Naive thymus-derived CD4-positive, alpha-beta T cell (primary cell): ENCODE measurements around the gene NXNL2. TPM values are rescaled to one million over a fixed set of nuclear protein-coding genes. Genes with fewer than 3 reads are reported as not detected.
A peak's percentile ranks its signal among the peaks of the same experiment; 100 is the strongest.

Experiments used
- ATAC-seq: fragments of 150-1000 bp; cut with Tn5 transposase; 2 replicates; pipeline ENCODE4 v1.10.0; 2021; ENCODE audit warnings: mild to moderate bottlenecking, moderate library complexity
- CTCF ChIA-PET: fragments of 350-600 bp; sonication (Branson Sonifier 250); formaldehyde crosslinking; loops from one replicate; lab custom pipeline; 2021; ENCODE audit warnings: antibody characterized with exemption; lab: Charles Lee
- POLR2A ChIA-PET: fragments of 350-600 bp; sonication (Branson Sonifier 250); formaldehyde crosslinking; loops from one replicate; lab custom pipeline; 2021; ENCODE audit warnings: antibody characterized with exemption, inconsistent platforms; lab: Charles Lee
- DNase-seq, 9 donors: peaks; one replicate each; pipeline versions ENCODE4 v3.0.0 to v3.0.0-alpha.2; 2020 to 2022; ENCODE audit warnings: mixed read lengths in 1 of 9
- H3K27ac ChIP-seq: one replicate; pipeline ENCODE4 v1.7.0; 2013; ENCODE audit warnings: mild to moderate bottlenecking, low read depth, low read length, moderate library complexity
- H3K27me3 ChIP-seq, 2 donors: one replicate each; pipeline ENCODE4 v1.7.0; 2013; ENCODE audit warnings: low read length in 2 of 2, mild to moderate bottlenecking in 2 of 2, moderate library complexity in 2 of 2; ENCODE audit not compliant: control insufficient read depth in 2 of 2, insufficient read depth in 2 of 2
- H3K36me3 ChIP-seq, 3 experiments: 1 replicate in 2 of 3; 2 replicates in 1 of 3; pipeline ENCODE4 v1.7.0; 2013; ENCODE audit warnings: low read length in 3 of 3, mild to moderate bottlenecking in 3 of 3, moderate library complexity in 1 of 3; ENCODE audit not compliant: insufficient read depth in 3 of 3, control insufficient read depth in 2 of 3
- H3K4me1 ChIP-seq, 2 donors: one replicate each; pipeline ENCODE4 v1.7.0; 2013; ENCODE audit warnings: low read length in 2 of 2, mild to moderate bottlenecking in 2 of 2, moderate library complexity in 1 of 2; ENCODE audit not compliant: control insufficient read depth in 2 of 2, insufficient read depth in 2 of 2
- H3K4me3 ChIP-seq: 2 replicates; pipeline ENCODE4 v1.7.0; 2013; ENCODE audit warnings: mild to moderate bottlenecking, low read length
- H3K9me3 ChIP-seq, 3 experiments: 1 replicate in 2 of 3; 2 replicates in 1 of 3; pipeline ENCODE4 v1.7.0; 2013; ENCODE audit warnings: low read length in 3 of 3; ENCODE audit not compliant: control insufficient read depth in 2 of 3
- H3K27ac Mint-ChIP-seq, 9 donors: one replicate each; pipeline ENCODE4 v1.8.0; 2020 to 2022; ENCODE audit warnings: mixed read lengths in 9 of 9, mild to moderate bottlenecking in 8 of 9, moderate library complexity in 5 of 9, inconsistent platforms in 2 of 9
- H3K27me3 Mint-ChIP-seq, 5 donors: one replicate each; pipeline ENCODE4 v1.8.0; 2021 to 2022; ENCODE audit warnings: mixed read lengths in 5 of 5, mild to moderate bottlenecking in 1 of 5
- H3K36me3 Mint-ChIP-seq, 5 donors: one replicate each; pipeline ENCODE4 v1.8.0; 2020 to 2022; ENCODE audit warnings: mixed read lengths in 5 of 5, mild to moderate bottlenecking in 3 of 5, inconsistent platforms in 1 of 5
- H3K4me1 Mint-ChIP-seq, 7 donors: one replicate each; pipeline ENCODE4 v1.8.0; 2020 to 2022; ENCODE audit warnings: mixed read lengths in 7 of 7, mild to moderate bottlenecking in 3 of 7, inconsistent platforms in 1 of 7
- H3K4me3 Mint-ChIP-seq, 10 donors: one replicate each; pipeline ENCODE4 v1.8.0; 2020 to 2022; ENCODE audit warnings: mild to moderate bottlenecking in 10 of 10, mixed read lengths in 10 of 10, moderate library complexity in 6 of 10, inconsistent platforms in 2 of 10
- H3K9me3 Mint-ChIP-seq, 11 donors: one replicate each; pipeline ENCODE4 v1.8.0; 2020 to 2022; ENCODE audit warnings: mixed read lengths in 11 of 11, mild to moderate bottlenecking in 4 of 11, inconsistent platforms in 1 of 11, moderate library complexity in 1 of 11
- intact Hi-C, 2 donors: fragments of 100-400 bp; cut with micrococcal nuclease; formaldehyde crosslinking; loops; one replicate each; pipeline ENCODE4 v1.15.1; 2023
- polyA plus RNA-seq, 2 donors: library from polyadenylated mRNA; unstranded; fragments of 300-500 nt; fragmentation: Illumina TruSeq; gene quantifications; one replicate each; pipeline ENCODE4 v1.2.3, GENCODE V29; 2021
- total RNA-seq, 6 experiments: library from RNA in 5 of 6; stranded (reverse) in 5 of 6; gene quantifications; 1 replicate in 5 of 6; 2 replicates in 1 of 6; pipeline ENCODE4 v1.2.3 and lab custom pipeline; 2021 to 2026

The NXNL2 gene
- total and polyA plus RNA-seq, 7 experiments from 2014 or later: not detected

- intact Hi-C loops: no loop called here
- POLR2A ChIA-PET: no interaction called here
- H3K27ac ChIP-seq: no peak overlapping the region
- no peaks in the 10 kb centered on the region for H3K36me3 ChIP-seq
- H3K27me3 ChIP-seq: no peaks in the 10 kb centered on the region
- H3K4me1 Mint-ChIP-seq: peaks cover 0 to 2% (median 0%) of the 10 kb centered on the region in 7 donors
- CTCF ChIA-PET: no interaction called here
- no peaks in the 10 kb centered on the region for H3K36me3 Mint-ChIP-seq
- ATAC-seq (no peak), DNase-seq (no peak)
- peaks cover 0 to 4% (median 0%) of the 10 kb centered on the region in 11 donors for H3K9me3 Mint-ChIP-seq
- H3K4me1 ChIP-seq: no peaks in the 10 kb centered on the region
- no peak overlapping the region for H3K4me3 Mint-ChIP-seq
- H3K4me3 ChIP-seq: no peak overlapping the region
- peaks cover 0 to 13% (median under 1%) of the 10 kb centered on the region in 5 donors for H3K27me3 Mint-ChIP-seq
- no peaks in the 10 kb centered on the region for H3K9me3 ChIP-seq
- no peak overlapping the region for H3K27ac Mint-ChIP-seq
Observed at GRCh38 chr9:88521308-88521707, 13.7 kb upstream of the NXNL2 start.

DNA sequence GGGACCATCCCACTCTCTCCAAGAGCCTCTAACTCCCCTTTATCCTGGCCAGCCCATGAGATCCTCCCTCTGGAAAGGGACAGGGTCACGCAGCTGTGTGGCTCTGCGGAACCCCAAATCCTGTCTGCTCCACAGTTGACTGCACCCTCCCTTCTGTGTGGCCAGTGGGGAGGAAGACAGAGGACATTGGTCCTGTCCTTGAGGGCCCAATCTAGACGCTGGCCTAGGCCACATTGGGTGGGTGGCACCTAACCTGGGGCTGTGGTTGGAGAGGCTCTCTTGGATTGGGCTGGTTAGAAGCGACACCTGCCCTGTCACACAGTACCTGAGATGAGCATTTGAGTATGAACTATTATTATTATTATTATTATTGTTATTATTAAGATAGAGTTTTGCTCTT is 12.6 kb upstream of the NXNL2 start:
- no peak overlapping the region for H3K4me3 Mint-ChIP-seq
- Histone ChIP-seq H3K36me3 (no peaks in the 10 kb centered on the region), H3K27me3 (no peaks in the 10 kb centered on the region), H3K27ac (no peak overlapping the region), H3K4me1 (no peaks in the 10 kb centered on the region), H3K4me3 (no peak overlapping the region), H3K9me3 (no peaks in the 10 kb centered on the region)
- H3K9me3 Mint-ChIP-seq: peaks cover 0 to 2% (median 0%) of the 10 kb centered on the region in 11 donors
- intact Hi-C loops: no loop called here
- peaks cover 0 to 13% (median 4%) of the 10 kb centered on the region in 5 donors for H3K27me3 Mint-ChIP-seq
- DNase-seq (no peak), ATAC-seq (no peak)
- CTCF ChIA-PET: no interaction called here
- no peaks in the 10 kb centered on the region for H3K36me3 Mint-ChIP-seq
- H3K4me1 Mint-ChIP-seq: peaks cover 0 to 2% (median 0%) of the 10 kb centered on the region in 7 donors
- POLR2A ChIA-PET: no interaction called here
- H3K27ac Mint-ChIP-seq: no peak overlapping the region

DNA sequence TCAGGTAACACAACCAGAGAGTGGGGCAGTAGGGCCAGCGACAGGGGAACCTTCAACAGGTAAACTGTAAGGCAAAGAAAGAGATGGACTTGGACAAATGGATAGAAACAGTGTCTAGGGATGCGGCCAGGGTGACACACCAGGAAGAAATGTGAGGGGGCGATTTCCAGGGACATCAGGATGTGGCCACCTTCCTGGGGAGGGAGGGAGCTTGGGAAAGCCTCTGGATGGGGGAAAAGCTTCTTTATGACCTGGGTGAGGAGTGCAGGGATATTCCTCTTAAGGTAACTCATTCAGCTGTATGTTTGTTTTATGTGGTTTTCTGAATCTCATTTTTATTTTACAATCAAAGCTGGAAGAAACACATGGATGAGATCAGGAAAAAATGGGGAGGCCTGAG is 11.9 kb upstream of the NXNL2 start:
- no peaks in the 10 kb centered on the region for H3K9me3 ChIP-seq
- ChIA-PET POLR2A (no interaction called here), CTCF (no interaction called here)
- DNase-seq (no peak), ATAC-seq (no peak)
- H3K4me3 ChIP-seq: no peak overlapping the region
- no peaks in the 10 kb centered on the region for H3K4me1 ChIP-seq
- Mint-ChIP-seq H3K4me3 (no peak overlapping the region), H3K27me3 (peaks cover 0 to 13% (median 4%) of the 10 kb centered on the region in 5 donors), H3K27ac (peak overlapping the region in 1 of 9 donors; percentile 16), H3K36me3 (no peaks in the 10 kb centered on the region), H3K4me1 (peaks cover 0 to 2% (median 0%) of the 10 kb centered on the region in 7 donors), H3K9me3 (no peaks in the 10 kb centered on the region)
- H3K27me3 ChIP-seq: no peaks in the 10 kb centered on the region
- H3K36me3 ChIP-seq: no peaks in the 10 kb centered on the region
- no peak overlapping the region for H3K27ac ChIP-seq
- intact Hi-C loops: no loop called here

- Histone ChIP-seq H3K9me3 (no peaks in the 10 kb centered on the region), H3K4me1 (no peaks in the 10 kb centered on the region), H3K4me3 (no peak overlapping the region), H3K27me3 (no peaks in the 10 kb centered on the region), H3K36me3 (no peaks in the 10 kb centered on the region), H3K27ac (no peak overlapping the region)
- peaks cover 0 to 2% (median 0%) of the 10 kb centered on the region in 7 donors for H3K4me1 Mint-ChIP-seq
- H3K27ac Mint-ChIP-seq: no peak overlapping the region
- H3K9me3 Mint-ChIP-seq: no peaks in the 10 kb centered on the region
- CTCF ChIA-PET: no interaction called here
- DNase-seq (no peak), ATAC-seq (no peak)
- H3K36me3 Mint-ChIP-seq: no peaks in the 10 kb centered on the region
- H3K4me3 Mint-ChIP-seq: no peak overlapping the region
- intact Hi-C loops: no loop called here
- POLR2A ChIA-PET: no interaction called here
- H3K27me3 Mint-ChIP-seq: peaks cover 0 to 22% (median 1%) of the 10 kb centered on the region in 5 donors
Observed at GRCh38 chr9:88524911-88525310, 10.1 kb upstream of the NXNL2 start.

DNA sequence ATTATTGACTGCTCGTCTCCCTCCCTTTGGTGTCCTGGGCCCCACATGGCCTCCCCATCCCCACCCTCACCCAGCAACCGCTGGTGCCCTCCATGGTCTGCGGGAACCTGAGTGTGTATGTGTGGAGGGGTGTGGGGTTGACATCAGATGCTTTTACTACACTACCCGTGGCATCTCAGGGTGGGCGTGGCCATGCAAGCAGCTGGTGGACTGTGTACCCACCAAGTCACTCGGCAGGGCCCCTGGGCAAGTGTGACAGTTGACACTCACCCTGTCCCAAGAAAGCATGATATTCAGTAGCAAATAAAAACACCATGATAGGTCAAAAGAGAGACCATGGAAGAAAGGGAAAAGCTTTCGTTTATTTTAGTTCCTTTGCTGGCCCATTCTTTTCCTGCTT is 7.4 kb upstream of the NXNL2 start:
- no peaks in the 10 kb centered on the region for H3K27me3 ChIP-seq
- intact Hi-C loops: no loop called here
- ChIA-PET POLR2A (no interaction called here), CTCF (no interaction called here)
- no peak overlapping the region for H3K4me3 ChIP-seq
- H3K27ac Mint-ChIP-seq: no peak overlapping the region
- ATAC-seq: no peak
- no peaks in the 10 kb centered on the region for H3K4me1 ChIP-seq
- no peak for DNase-seq
- no peaks in the 10 kb centered on the region for H3K9me3 Mint-ChIP-seq
- no peaks in the 10 kb centered on the region for H3K36me3 Mint-ChIP-seq
- no peak overlapping the region for H3K4me3 Mint-ChIP-seq
- H3K9me3 ChIP-seq: no peaks in the 10 kb centered on the region
- H3K27ac ChIP-seq: no peak overlapping the region
- peaks cover 0 to 7% (median under 1%) of the 10 kb centered on the region in 7 donors for H3K4me1 Mint-ChIP-seq
- H3K36me3 ChIP-seq: no peaks in the 10 kb centered on the region
- peaks cover 0 to 41% (median 4%) of the 10 kb centered on the region in 5 donors for H3K27me3 Mint-ChIP-seq

- CTCF ChIA-PET: interaction anchor here (0.6 kb wide), 1 partner anchor 1042 kb away, joined by 8 read pairs; no protein-coding TSS in a partner anchor
Observed at GRCh38 chr9:88528080-88528790, 6.7 kb upstream of the NXNL2 start.

DNA sequence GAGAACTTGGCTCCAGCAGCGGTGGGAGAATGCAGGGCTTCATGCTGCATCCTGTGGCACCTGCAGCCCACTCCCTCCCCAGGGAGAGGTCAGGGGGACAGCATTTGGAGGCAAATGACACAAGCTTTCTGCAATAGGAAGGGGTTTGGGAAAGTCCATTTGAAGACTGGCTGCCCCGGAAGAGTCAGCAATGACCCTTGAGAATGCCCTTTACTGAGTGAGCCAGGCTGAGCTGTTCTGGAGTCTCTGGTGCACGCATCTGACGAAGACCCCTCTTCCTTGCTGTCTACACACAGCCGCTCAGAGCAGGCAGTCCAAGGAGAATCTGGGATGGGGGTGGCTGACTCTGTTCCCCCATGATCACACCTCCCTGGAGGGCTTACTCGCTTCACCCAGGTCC is 5.5 kb upstream of the NXNL2 start:
- Mint-ChIP-seq H3K27me3 (peaks cover 0 to 54% (median 16%) of the 10 kb centered on the region in 5 donors), H3K36me3 (no peaks in the 10 kb centered on the region), H3K4me3 (no peak overlapping the region), H3K4me1 (peaks cover 4 to 20% (median 13%) of the 10 kb centered on the region in 7 donors), H3K9me3 (peaks cover 0 to 2% (median 0%) of the 10 kb centered on the region in 11 donors), H3K27ac (no peak overlapping the region)
- DNase-seq (no peak), ATAC-seq (no peak)
- Histone ChIP-seq H3K27me3 (no peaks in the 10 kb centered on the region), H3K4me1 (no peaks in the 10 kb centered on the region), H3K36me3 (no peaks in the 10 kb centered on the region), H3K9me3 (no peaks in the 10 kb centered on the region), H3K4me3 (no peak overlapping the region), H3K27ac (no peak overlapping the region)
- CTCF ChIA-PET: no interaction called here
- intact Hi-C loops: no loop called here
- POLR2A ChIA-PET: no interaction called here

More at GRCh38 chr9:88528080-88528790, 6.7 kb upstream of the NXNL2 start:
- POLR2A ChIA-PET: no interaction called here
- Histone ChIP-seq H3K27me3 (no peaks in the 10 kb centered on the region), H3K9me3 (no peaks in the 10 kb centered on the region), H3K4me1 (no peaks in the 10 kb centered on the region), H3K36me3 (no peaks in the 10 kb centered on the region), H3K4me3 (no peak overlapping the region), H3K27ac (no peak overlapping the region)
- Mint-ChIP-seq H3K36me3 (no peaks in the 10 kb centered on the region), H3K4me3 (no peak overlapping the region), H3K27ac (peak overlapping the region in 1 of 9 donors; percentile 16), H3K4me1 (peaks cover 2 to 13% (median 6%) of the 10 kb centered on the region in 7 donors), H3K27me3 (peaks cover 0 to 43% (median 10%) of the 10 kb centered on the region in 5 donors), H3K9me3 (peaks cover 0 to 2% (median 0%) of the 10 kb centered on the region in 11 donors)
- intact Hi-C loops: no loop called here
- ATAC-seq (no peak), DNase-seq (no peak)
